HG02798 (cell line): ENCODE data around the gene PHRF1.

Experiments used
- ATAC-seq: cut with Tn5 transposase; IDR thresholded peaks from one replicate; pipeline ENCODE4 v1.9.1; 2021; ENCODE audit warnings: mild to moderate bottlenecking; ENCODE audit not compliant: unreplicated experiment, poor library complexity

Gene PHRF1

GRCh38 chr11:589798-590197 lies 13.5 kb downstream of the PHRF1 start:
- no peak for ATAC-seq

GRCh38 chr11:590997-591396 lies 14.7 kb downstream of the PHRF1 start:
- ATAC-seq: no peak

GRCh38 chr11:592501-592900 lies 16.2 kb downstream of the PHRF1 start:
- ATAC-seq: no peak

- ATAC-seq: no peak
Observed at GRCh38 chr11:592918-593317, 16.6 kb downstream of the PHRF1 start.

GRCh38 chr11:593347-593746 lies 17.1 kb downstream of the PHRF1 start:
- ATAC-seq: no peak

GRCh38 chr11:595400-595799 lies 19.1 kb downstream of the PHRF1 start:
- no peak for ATAC-seq

- ATAC-seq: no peak
Observed at GRCh38 chr11:596374-596773, 20.1 kb downstream of the PHRF1 start.

GRCh38 chr11:597166-597725 lies 21.0 kb downstream of the PHRF1 start:
- no peak for ATAC-seq

- no peak for ATAC-seq
Observed at GRCh38 chr11:598005-598680, 21.9 kb downstream of the PHRF1 start.

- no peak for ATAC-seq
Observed at GRCh38 chr11:601573-602245, 25.4 kb downstream of the PHRF1 start.

GRCh38 chr11:603154-603553 lies 26.9 kb downstream of the PHRF1 start:
- no peak for ATAC-seq

- ATAC-seq: no peak
Observed at GRCh38 chr11:605286-606129, 29.2 kb downstream of the PHRF1 start.

- no peak for ATAC-seq
Observed at GRCh38 chr11:606245-606644, 30.0 kb downstream of the PHRF1 start.

- no peak for ATAC-seq
Observed at GRCh38 chr11:607020-607780, 30.9 kb downstream of the PHRF1 start.

GRCh38 chr11:607971-608659 lies 31.8 kb downstream of the PHRF1 start:
- ATAC-seq: no peak

- no peak for ATAC-seq
Observed at GRCh38 chr11:608791-609251, 32.6 kb downstream of the PHRF1 start.

- no peak for ATAC-seq
Observed at GRCh38 chr11:609341-609811, 33.1 kb downstream of the PHRF1 start.

- no peak for ATAC-seq
Observed at GRCh38 chr11:610146-610801, 34.0 kb downstream of the PHRF1 start.
